Measurements from ENCODE around the gene AOC1.

The AOC1 gene

GRCh38 chr7:150835019-150835418 lies 17.3 kb upstream of the AOC1 start:
- no peak for DNase-seq

GRCh38 chr7:150835702-150836280 lies 16.5 kb upstream of the AOC1 start:
- no peak for DNase-seq

GRCh38 chr7:150838965-150839650 lies 13.2 kb upstream of the AOC1 start:
- no peak for DNase-seq

GRCh38 chr7:150842018-150842417 lies 10.3 kb upstream of the AOC1 start:
- DNase-seq = no peak

GRCh38 chr7:150842716-150843115 lies 9.6 kb upstream of the AOC1 start:
- no peak for DNase-seq

- DNase-seq = no peak
Measured at GRCh38 chr7:150845421-150845861, 6.9 kb upstream of the AOC1 start.

GRCh38 chr7:150846291-150847115 lies 5.8 kb upstream of the AOC1 start:
- DNase-seq = no peak

GRCh38 chr7:150847536-150847935 lies 4.8 kb upstream of the AOC1 start:
- DNase-seq = no peak

GRCh38 chr7:150848111-150848510 lies 4.2 kb upstream of the AOC1 start:
- DNase-seq = no peak

- no peak for DNase-seq
Measured at GRCh38 chr7:150848561-150849115, 3.7 kb upstream of the AOC1 start.

- no peak for DNase-seq
Measured at GRCh38 chr7:150849204-150849775, 3.0 kb upstream of the AOC1 start.

- DNase-seq = no peak
Measured at GRCh38 chr7:150850273-150850672, 2.0 kb upstream of the AOC1 start.

- DNase-seq = no peak
Measured at GRCh38 chr7:150851492-150852370, 586 bp upstream of the AOC1 start.

GRCh38 chr7:150854066-150855000 lies 2.0 kb downstream of the AOC1 start:
- DNase-seq = no peak

- DNase-seq = no peak
Measured at GRCh38 chr7:150855046-150855445, 2.7 kb downstream of the AOC1 start.

GRCh38 chr7:150855476-150856302 lies 3.4 kb downstream of the AOC1 start:
- DNase-seq = no peak

- DNase-seq = no peak
Measured at GRCh38 chr7:150856303-150857275, 4.3 kb downstream of the AOC1 start.

- no peak for DNase-seq
Measured at GRCh38 chr7:150857276-150858055, 5.1 kb downstream of the AOC1 start.
